ENCODE results near the gene ACP4.
A peak's percentile ranks its signal among the peaks of the same experiment; 100 is the strongest.

Gene ACP4

DNA sequence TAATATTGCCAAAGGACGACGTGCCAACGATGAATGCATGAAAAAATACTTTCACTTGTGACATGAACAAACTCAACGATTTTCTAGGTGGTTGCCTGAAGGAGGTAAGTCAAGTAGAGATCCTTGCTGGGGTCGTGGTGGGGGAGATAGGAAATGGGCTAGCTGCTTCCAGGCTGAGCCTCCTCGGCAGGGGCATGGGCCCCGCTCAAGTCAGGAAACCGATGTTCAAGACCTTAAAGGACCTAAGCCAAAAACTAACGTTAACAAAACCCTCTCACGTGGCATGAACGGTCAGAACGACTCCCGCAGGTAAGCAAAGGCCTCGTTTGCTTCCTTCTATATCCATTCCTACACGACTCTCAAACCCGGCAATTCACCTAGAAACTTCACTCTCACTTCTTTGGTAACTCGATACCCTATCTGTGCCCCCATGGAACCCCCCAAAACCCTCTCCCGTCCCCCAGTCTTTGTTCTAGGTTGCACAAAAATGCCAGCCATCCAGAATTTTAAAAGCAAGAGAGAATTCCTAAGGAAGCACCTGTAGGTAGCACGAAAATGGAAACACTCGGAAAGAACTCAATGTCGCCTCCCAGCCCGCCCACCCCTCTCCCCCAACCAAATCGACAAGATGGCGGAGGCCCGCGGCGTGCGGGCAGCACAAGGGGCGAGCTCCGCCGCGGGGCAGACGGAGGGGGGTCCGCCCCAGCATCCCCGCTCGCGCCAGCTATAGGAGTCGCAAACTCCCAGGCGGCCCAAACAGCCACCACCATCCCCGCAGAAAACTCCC is 13.6 kb downstream of the ACP4 start:
- TF ChIP-seq, protein P1, sequence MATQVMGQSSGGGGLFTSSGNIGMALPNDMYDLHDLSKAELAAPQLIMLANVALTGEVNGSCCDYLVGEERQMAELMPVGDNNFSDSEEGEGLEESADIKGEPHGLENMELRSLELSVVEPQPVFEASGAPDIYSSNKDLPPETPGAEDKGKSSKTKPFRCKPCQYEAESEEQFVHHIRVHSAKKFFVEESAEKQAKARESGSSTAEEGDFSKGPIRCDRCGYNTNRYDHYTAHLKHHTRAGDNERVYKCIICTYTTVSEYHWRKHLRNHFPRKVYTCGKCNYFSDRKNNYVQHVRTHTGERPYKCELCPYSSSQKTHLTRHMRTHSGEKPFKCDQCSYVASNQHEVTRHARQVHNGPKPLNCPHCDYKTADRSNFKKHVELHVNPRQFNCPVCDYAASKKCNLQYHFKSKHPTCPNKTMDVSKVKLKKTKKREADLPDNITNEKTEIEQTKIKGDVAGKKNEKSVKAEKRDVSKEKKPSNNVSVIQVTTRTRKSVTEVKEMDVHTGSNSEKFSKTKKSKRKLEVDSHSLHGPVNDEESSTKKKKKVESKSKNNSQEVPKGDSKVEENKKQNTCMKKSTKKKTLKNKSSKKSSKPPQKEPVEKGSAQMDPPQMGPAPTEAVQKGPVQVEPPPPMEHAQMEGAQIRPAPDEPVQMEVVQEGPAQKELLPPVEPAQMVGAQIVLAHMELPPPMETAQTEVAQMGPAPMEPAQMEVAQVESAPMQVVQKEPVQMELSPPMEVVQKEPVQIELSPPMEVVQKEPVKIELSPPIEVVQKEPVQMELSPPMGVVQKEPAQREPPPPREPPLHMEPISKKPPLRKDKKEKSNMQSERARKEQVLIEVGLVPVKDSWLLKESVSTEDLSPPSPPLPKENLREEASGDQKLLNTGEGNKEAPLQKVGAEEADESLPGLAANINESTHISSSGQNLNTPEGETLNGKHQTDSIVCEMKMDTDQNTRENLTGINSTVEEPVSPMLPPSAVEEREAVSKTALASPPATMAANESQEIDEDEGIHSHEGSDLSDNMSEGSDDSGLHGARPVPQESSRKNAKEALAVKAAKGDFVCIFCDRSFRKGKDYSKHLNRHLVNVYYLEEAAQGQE (IDR thresholded peaks at IDR 0.05; ENCODE audit: insufficient read depth in 1 of 2, low read depth in 2 of 2, low read length in 2 of 2): no peak
- TF ChIP-seq FOXP2 (optimal IDR thresholded peaks at IDR 0.05; ENCODE audit: borderline replicate concordance, extremely low read depth, extremely low read length, insufficient read depth) (no peak), POLR2AphosphoS5 (IDR thresholded peaks at IDR 0.05; ENCODE audit: low read depth, low read length) (no peak; the same call in 1 of the 2 replicates), SIN3A (IDR thresholded peaks at IDR 0.05; ENCODE audit: borderline replicate concordance, insufficient read depth, low read length) (no peak; the same call in 1 of the 2 replicates), TAF1 (IDR thresholded peaks at IDR 0.05; ENCODE audit: borderline replicate concordance, insufficient read depth, low read length) (no peak)

DNA sequence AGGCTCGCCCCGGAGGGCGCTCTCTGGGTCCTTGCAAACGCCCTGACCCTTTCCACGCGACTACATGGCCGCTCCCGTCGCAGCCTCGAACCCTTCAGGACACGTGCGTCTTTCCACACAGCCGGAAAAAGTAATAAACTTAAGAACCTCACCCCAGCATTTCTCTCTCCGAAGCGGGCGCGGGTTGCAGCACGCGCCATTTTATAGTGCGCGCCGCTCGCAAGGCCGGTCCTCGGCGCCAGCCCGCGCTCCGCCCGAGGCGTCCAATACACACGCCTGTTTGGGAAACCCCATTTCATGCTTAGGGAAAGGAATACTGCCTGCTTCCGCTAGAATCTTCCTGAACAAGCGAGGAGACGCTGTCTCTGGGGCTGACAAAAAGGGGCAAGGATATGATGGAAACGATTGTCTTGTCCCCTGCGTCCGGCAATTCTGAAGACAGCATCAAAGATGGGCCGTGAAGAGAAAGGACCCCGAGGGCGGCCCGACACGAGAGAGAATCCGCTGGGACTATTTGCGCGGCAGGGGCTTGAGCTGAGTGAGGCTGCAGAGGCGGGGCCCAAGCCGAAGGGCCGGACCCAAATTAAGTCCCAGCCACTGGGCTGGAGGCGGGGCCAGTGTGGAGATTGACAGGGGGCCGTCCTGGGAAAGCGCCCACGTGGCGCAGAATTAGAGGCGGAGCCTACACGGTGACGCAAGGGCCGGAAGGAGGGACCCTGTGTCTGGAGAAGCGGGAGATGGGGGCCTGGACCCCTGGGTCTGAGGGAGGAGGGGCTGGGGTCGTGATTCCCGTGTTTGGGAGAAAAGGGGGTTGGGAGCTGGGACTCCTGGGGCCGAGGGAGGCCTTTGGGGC is 14.4 kb downstream of the ACP4 start:
- peak; percentile 95 for TF ChIP-seq TAF1 (IDR thresholded peaks at IDR 0.05; ENCODE audit: borderline replicate concordance, insufficient read depth, low read length)
- peak; percentile 67; the same call in 1 of the 2 replicates for TF ChIP-seq SIN3A (IDR thresholded peaks at IDR 0.05; ENCODE audit: borderline replicate concordance, insufficient read depth, low read length)
- TF ChIP-seq FOXP2 (optimal IDR thresholded peaks at IDR 0.05; ENCODE audit: borderline replicate concordance, extremely low read depth, extremely low read length, insufficient read depth): no peak
- TF ChIP-seq POLR2AphosphoS5 (IDR thresholded peaks at IDR 0.05; ENCODE audit: low read depth, low read length): peak; percentile 97
- TF ChIP-seq, protein P1 (IDR thresholded peaks at IDR 0.05; ENCODE audit: insufficient read depth in 1 of 2, low read depth in 2 of 2, low read length in 2 of 2): no peak

DNA sequence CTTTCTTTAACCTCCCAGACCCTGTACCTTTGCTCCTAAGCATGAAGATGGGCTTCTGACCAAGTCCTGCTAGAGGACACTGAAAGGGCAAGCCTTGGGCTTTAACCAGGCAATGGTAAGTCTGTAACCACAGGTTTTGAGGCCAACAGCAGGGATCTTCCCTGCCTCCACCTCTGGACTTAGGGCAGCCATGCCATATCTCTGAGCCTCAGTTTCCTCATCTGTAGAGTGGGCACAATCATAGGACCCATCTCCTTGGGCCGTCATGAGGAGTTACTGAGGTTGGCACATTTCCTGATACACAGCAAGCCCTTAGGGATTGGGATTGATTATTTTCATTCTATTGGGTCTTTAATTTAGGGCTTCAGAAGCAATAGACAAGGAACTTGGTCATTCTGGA is 18.6 kb downstream of the ACP4 start:
- TF ChIP-seq FOXP2 (optimal IDR thresholded peaks at IDR 0.05; ENCODE audit: borderline replicate concordance, extremely low read depth, extremely low read length, insufficient read depth) (no peak), SIN3A (IDR thresholded peaks at IDR 0.05; ENCODE audit: borderline replicate concordance, insufficient read depth, low read length) (no peak), POLR2AphosphoS5 (IDR thresholded peaks at IDR 0.05; ENCODE audit: low read depth, low read length) (no peak), TAF1 (IDR thresholded peaks at IDR 0.05; ENCODE audit: borderline replicate concordance, insufficient read depth, low read length) (no peak)
- TF ChIP-seq, protein P1 (IDR thresholded peaks at IDR 0.05; ENCODE audit: insufficient read depth in 1 of 2, low read depth in 2 of 2, low read length in 2 of 2): no peak

DNA sequence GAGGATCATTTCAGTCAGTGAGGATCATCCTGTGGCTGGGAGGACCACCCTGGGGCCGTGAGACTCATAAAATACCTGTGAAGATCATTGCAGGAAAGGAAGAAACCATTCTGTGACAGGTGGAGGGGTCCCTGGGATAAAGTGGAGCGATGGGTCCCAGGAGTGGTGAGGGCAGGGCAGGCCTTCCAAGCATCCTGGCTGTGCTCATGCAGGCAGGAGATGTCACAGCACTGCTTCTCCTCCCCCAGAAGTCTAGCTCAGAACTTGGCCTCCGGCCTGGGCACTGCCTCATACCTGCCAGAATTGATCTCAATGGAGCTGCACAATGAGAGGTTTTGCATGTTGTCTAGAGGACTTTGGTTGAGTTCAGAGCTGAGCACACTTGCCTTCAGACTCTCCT is 22.3 kb downstream of the ACP4 start:
- no peak for TF ChIP-seq SIN3A (IDR thresholded peaks at IDR 0.05; ENCODE audit: borderline replicate concordance, insufficient read depth, low read length)
- TF ChIP-seq POLR2AphosphoS5 (IDR thresholded peaks at IDR 0.05; ENCODE audit: low read depth, low read length): no peak
- TF ChIP-seq, protein P1 (IDR thresholded peaks at IDR 0.05; ENCODE audit: insufficient read depth in 1 of 2, low read depth in 2 of 2, low read length in 2 of 2): no peak

All from PFSK-1 (cell line).